Measurements from ENCODE around the gene F2R.

GRCh38 chr5:76744632-76745031, 28.7 kb downstream of the F2R start:
- TF ChIP-seq, protein P1, sequence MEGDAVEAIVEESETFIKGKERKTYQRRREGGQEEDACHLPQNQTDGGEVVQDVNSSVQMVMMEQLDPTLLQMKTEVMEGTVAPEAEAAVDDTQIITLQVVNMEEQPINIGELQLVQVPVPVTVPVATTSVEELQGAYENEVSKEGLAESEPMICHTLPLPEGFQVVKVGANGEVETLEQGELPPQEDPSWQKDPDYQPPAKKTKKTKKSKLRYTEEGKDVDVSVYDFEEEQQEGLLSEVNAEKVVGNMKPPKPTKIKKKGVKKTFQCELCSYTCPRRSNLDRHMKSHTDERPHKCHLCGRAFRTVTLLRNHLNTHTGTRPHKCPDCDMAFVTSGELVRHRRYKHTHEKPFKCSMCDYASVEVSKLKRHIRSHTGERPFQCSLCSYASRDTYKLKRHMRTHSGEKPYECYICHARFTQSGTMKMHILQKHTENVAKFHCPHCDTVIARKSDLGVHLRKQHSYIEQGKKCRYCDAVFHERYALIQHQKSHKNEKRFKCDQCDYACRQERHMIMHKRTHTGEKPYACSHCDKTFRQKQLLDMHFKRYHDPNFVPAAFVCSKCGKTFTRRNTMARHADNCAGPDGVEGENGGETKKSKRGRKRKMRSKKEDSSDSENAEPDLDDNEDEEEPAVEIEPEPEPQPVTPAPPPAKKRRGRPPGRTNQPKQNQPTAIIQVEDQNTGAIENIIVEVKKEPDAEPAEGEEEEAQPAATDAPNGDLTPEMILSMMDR (conservative IDR thresholded peaks at IDR 0.05 in 1 of 2, IDR thresholded peaks at IDR 0.05 in 1 of 2; ENCODE audit: extremely low read depth in 1 of 2, insufficient read depth in 1 of 2, low read depth in 1 of 2, low read length in 2 of 2), result no peak
- no peak for TF ChIP-seq EZH2 (IDR thresholded peaks at IDR 0.05; ENCODE audit: borderline replicate concordance, low read length)

Measured in mammary epithelial cell (primary cell).